Esophagus muscularis mucosa (tissue), 4 donors: ENCODE results near the gene MCL1. TPM values are rescaled to one million over a fixed set of nuclear protein-coding genes. Genes with fewer than 3 reads are reported as not detected.
"Not testable (repeated sequence)": the region's sequence is repeated elsewhere in the genome, so short reads cannot be mapped to it uniquely, and the experiment has no call there.

Source experiments
- DNase-seq: peaks from one replicate; pipeline ENCODE4 v3.0.0-alpha.2; 2017; ENCODE audit errors: extremely low spot score
- H3K27ac ChIP-seq, 4 donors: fragments of 200-600 bp; sonication (generic); replicated peaks in 1 of 4; 1 replicate in 3 of 4; 2 replicates in 1 of 4; pipeline ENCODE4 v1.5.1; 2016 to 2019; ENCODE audit warnings: mild to moderate bottlenecking in 1 of 4
- H3K27me3 ChIP-seq, 4 donors: fragments of 200-600 bp; sonication (generic); one replicate each; pipeline versions ENCODE4 v1.5.1 to v1.6.0; 2016 to 2019
- H3K36me3 ChIP-seq, 4 donors: fragments of 200-600 bp; sonication (generic); one replicate each; pipeline ENCODE4 v1.5.1; 2016 to 2019
- H3K4me1 ChIP-seq, 4 donors: fragments of 200-600 bp; sonication (generic); one replicate each; pipeline ENCODE4 v1.5.1; 2016 to 2019
- H3K4me3 ChIP-seq, 4 donors: fragments of 200-600 bp; sonication (generic); 1 replicate in 2 of 4; 2 replicates in 2 of 4; pipeline ENCODE4 v1.5.1; 2016 to 2019; ENCODE audit warnings: mild to moderate bottlenecking in 4 of 4, moderate library complexity in 1 of 4
- H3K9me3 ChIP-seq, 4 donors: fragments of 200-600 bp; sonication (generic); 1 replicate in 3 of 4; 2 replicates in 1 of 4; pipeline ENCODE4 v1.5.1; 2016 to 2019
- CTCF ChIP-seq, 3 experiments: fragments of 200-600 bp in 2 of 3; fragments of 450-650 bp in 1 of 3; sonication (generic) in 2 of 3; IDR thresholded peaks; one replicate each; pipeline ENCODE4 v1.5.1; 2017 to 2019; ENCODE audit warnings: antibody characterized with exemption in 3 of 3, mild to moderate bottlenecking in 2 of 3, moderate library complexity in 1 of 3
- EP300 ChIP-seq: sonication (generic); formaldehyde crosslinking; IDR thresholded peaks from one replicate; pipeline ENCODE4 v1.6.1; 2017; ENCODE audit warnings: antibody characterized with exemption
- POLR2A ChIP-seq: fragments of 450-650 bp; IDR thresholded peaks from one replicate; pipeline ENCODE4 v1.6.1; 2017; ENCODE audit warnings: antibody characterized with exemption, moderate library complexity, mild to moderate bottlenecking, low read depth
- POLR2AphosphoS5 ChIP-seq, 2 donors: sonication (generic); formaldehyde crosslinking; IDR thresholded peaks; one replicate each; pipeline ENCODE4 v1.6.1; 2017; ENCODE audit warnings: antibody characterized with exemption in 2 of 2
- WGBS: methylation state at CpG from one replicate; pipeline ENCODE4 v1.1.5; 2018; 5-methylcytosine and 5-hydroxymethylcytosine counted together
- intact Hi-C: fragments of 100-400 bp; cut with DNase I; formaldehyde crosslinking; loops from one replicate; pipeline ENCODE4 v1.15.1; 2023
- total RNA-seq, 4 donors: library from RNA; depleted of rRNA; stranded (reverse); fragments of >200 nt; gene quantifications; one replicate each; pipeline versions ENCODE4 v1.1.0 to v1.2.1, GENCODE V29; 2016

The MCL1 gene
- total RNA-seq, 4 donors from 2014 or later, result 192 to 460 (median 255) TPM

- peaks cover 12 to 14% (median 13%) of the 10 kb centered on the region in 4 donors for H3K4me1 ChIP-seq
- no peak overlapping the region for H3K27ac ChIP-seq
- H3K27me3 ChIP-seq, result no peaks in the 10 kb centered on the region
- no peak overlapping the region for H3K4me3 ChIP-seq
- TF ChIP-seq CTCF (IDR thresholded peaks at IDR 0.05), result no peak
- no peak for TF ChIP-seq POLR2A
- no peak for TF ChIP-seq EP300
- no peak for TF ChIP-seq POLR2AphosphoS5 (IDR thresholded peaks at IDR 0.05)
- DNase-seq, result no peak
- intact Hi-C loops, result no loop called here
- H3K9me3 ChIP-seq, result no peaks in the 10 kb centered on the region
- H3K36me3 ChIP-seq, result peaks cover 6 to 22% (median 11%) of the 10 kb centered on the region in 4 donors
Observed at GRCh38 chr1:150601540-150601939, 22.1 kb upstream of the MCL1 start.

GRCh38 chr1:150598346-150598745 lies 18.9 kb upstream of the MCL1 start:
- intact Hi-C loops, H3K4me3 ChIP-seq, H3K4me1 ChIP-seq, H3K27me3 ChIP-seq, DNase-seq, H3K27ac ChIP-seq, H3K9me3 ChIP-seq: not testable (repeated sequence)
- WGBS, result 97% methylated on average over 4 of the region's 4 CpGs
- peaks cover 6 to 22% (median 11%) of the 10 kb centered on the region in 4 donors for H3K36me3 ChIP-seq

- Histone ChIP-seq H3K27me3 (no peaks in the 10 kb centered on the region), H3K27ac (no peak overlapping the region), H3K4me3 (no peak overlapping the region), H3K36me3 (peaks cover 6 to 22% (median 11%) of the 10 kb centered on the region in 4 donors), H3K4me1 (no peaks in the 10 kb centered on the region), H3K9me3 (no peaks in the 10 kb centered on the region)
- DNase-seq, result no peak
- WGBS, result 77% methylated on average over 3 of the region's 3 CpGs
- intact Hi-C loops, result no loop called here
- TF ChIP-seq EP300 (no peak), POLR2AphosphoS5 (IDR thresholded peaks at IDR 0.05) (no peak), CTCF (IDR thresholded peaks at IDR 0.05) (no peak), POLR2A (no peak)
Observed at GRCh38 chr1:150596976-150597375, 17.6 kb upstream of the MCL1 start.

GRCh38 chr1:150596095-150596892 lies 16.9 kb upstream of the MCL1 start:
- H3K27me3 ChIP-seq, result no peaks in the 10 kb centered on the region
- intact Hi-C loops, result no loop called here
- no peak for TF ChIP-seq EP300
- no peak for TF ChIP-seq POLR2AphosphoS5 (IDR thresholded peaks at IDR 0.05)
- no peak for TF ChIP-seq CTCF (IDR thresholded peaks at IDR 0.05)
- TF ChIP-seq POLR2A, result no peak
- WGBS, result 95% methylated on average over 7 of the region's 7 CpGs
- DNase-seq, result no peak
- peaks cover 6 to 22% (median 11%) of the 10 kb centered on the region in 4 donors for H3K36me3 ChIP-seq
- no peak overlapping the region for H3K4me3 ChIP-seq
- no peak overlapping the region for H3K27ac ChIP-seq
- H3K4me1 ChIP-seq, result no peaks in the 10 kb centered on the region
- H3K9me3 ChIP-seq, result no peaks in the 10 kb centered on the region

- Histone ChIP-seq H3K4me1 (peaks cover 6 to 16% (median 10%) of the 10 kb centered on the region in 4 donors), H3K36me3 (peaks cover under 1 to 16% (median 8%) of the 10 kb centered on the region in 4 donors), H3K27me3 (no peaks in the 10 kb centered on the region), H3K4me3 (no peak overlapping the region), H3K27ac (no peak overlapping the region), H3K9me3 (no peaks in the 10 kb centered on the region)
- WGBS, result 81% methylated on average over 2 of the region's 2 CpGs
- TF ChIP-seq POLR2AphosphoS5 (IDR thresholded peaks at IDR 0.05), result no peak
- TF ChIP-seq EP300, result no peak
- TF ChIP-seq POLR2A, result no peak
- TF ChIP-seq CTCF (IDR thresholded peaks at IDR 0.05), result no peak
- DNase-seq, result no peak
- intact Hi-C loops, result no loop called here
Observed at GRCh38 chr1:150582371-150582770, 3.0 kb upstream of the MCL1 start.

- intact Hi-C loops, H3K9me3 ChIP-seq, H3K4me3 ChIP-seq, H3K27ac ChIP-seq, H3K27me3 ChIP-seq, DNase-seq: not testable (repeated sequence)
- H3K4me1 ChIP-seq, result peaks cover 6 to 16% (median 10%) of the 10 kb centered on the region in 4 donors
- 98% methylated on average over 14 of the region's 14 CpGs for WGBS
- peaks cover 4 to 20% (median 12%) of the 10 kb centered on the region in 4 donors for H3K36me3 ChIP-seq
Observed at GRCh38 chr1:150581962-150582361, 2.6 kb upstream of the MCL1 start.

- H3K27ac ChIP-seq, H3K27me3 ChIP-seq, intact Hi-C loops, H3K9me3 ChIP-seq, DNase-seq, H3K4me3 ChIP-seq: not testable (repeated sequence)
- Histone ChIP-seq H3K4me1 (peaks cover 6 to 16% (median 10%) of the 10 kb centered on the region in 4 donors), H3K36me3 (peaks cover 8 to 26% (median 17%) of the 10 kb centered on the region in 4 donors)
- WGBS, result 96% methylated on average over 7 of the region's 7 CpGs
Observed at GRCh38 chr1:150581437-150581836, 2.0 kb upstream of the MCL1 start.

GRCh38 chr1:150580966-150581365 lies 1.6 kb upstream of the MCL1 start:
- peaks cover 10 to 30% (median 19%) of the 10 kb centered on the region in 4 donors for H3K36me3 ChIP-seq
- H3K27me3 ChIP-seq, DNase-seq, H3K27ac ChIP-seq, H3K4me3 ChIP-seq, H3K9me3 ChIP-seq: not testable (repeated sequence)
- intact Hi-C loops, result loop anchor here (1.0 kb wide), 1 partner anchor 20 kb away; no protein-coding TSS in a partner anchor
- H3K4me1 ChIP-seq, result peaks cover 6 to 18% (median 11%) of the 10 kb centered on the region in 4 donors
- 86% methylated on average over 3 of the region's 3 CpGs for WGBS
